Measurements from ENCODE around the gene KLF15.

GRCh38 chr3:126354776-126355175 is 2.4 kb downstream of the KLF15 start:
- TF ChIP-seq CTCF (IDR thresholded peaks at IDR 0.05) (no peak), ZFX (IDR thresholded peaks at IDR 0.05; ENCODE audit: borderline replicate concordance) (no peak)

All from 22Rv1 (cell line).